Activated gamma-delta T cell (primary cell): Measurements from ENCODE around the gene ANKH.
A peak's percentile ranks its signal among the peaks of the same experiment; 100 is the strongest.
"Not testable (repeated sequence)": the region's sequence is repeated elsewhere in the genome, so short reads cannot be mapped to it uniquely, and the experiment has no call there.

Source experiments
- DNase-seq: peaks from one replicate; lab custom pipeline; 2025; lab: John Stamatoyannopoulos, UW

Gene ANKH

GRCh38 chr5:14882658-14883580 is 11.3 kb upstream of the ANKH start:
- no peak for DNase-seq

DNA sequence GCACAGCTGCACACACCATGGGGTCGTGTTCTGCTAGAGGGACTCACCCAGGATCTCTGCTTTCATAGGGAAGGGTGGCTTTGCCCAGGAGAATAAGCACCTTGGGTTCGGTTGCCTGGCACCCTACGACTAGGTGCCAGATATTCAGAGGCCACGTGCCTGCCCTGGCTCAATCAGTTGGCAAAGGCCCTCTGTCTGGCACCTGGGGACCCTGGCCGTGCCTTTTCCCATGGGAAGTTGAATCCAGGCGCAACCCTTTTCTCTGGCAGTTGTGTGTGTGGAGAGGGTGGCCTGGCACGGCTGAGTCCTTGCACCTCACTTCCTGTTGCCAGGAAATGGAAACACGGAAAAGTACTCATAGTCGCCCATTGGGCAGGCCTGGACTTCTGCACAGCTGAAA is 10.2 kb upstream of the ANKH start:
- no peak for DNase-seq

DNA sequence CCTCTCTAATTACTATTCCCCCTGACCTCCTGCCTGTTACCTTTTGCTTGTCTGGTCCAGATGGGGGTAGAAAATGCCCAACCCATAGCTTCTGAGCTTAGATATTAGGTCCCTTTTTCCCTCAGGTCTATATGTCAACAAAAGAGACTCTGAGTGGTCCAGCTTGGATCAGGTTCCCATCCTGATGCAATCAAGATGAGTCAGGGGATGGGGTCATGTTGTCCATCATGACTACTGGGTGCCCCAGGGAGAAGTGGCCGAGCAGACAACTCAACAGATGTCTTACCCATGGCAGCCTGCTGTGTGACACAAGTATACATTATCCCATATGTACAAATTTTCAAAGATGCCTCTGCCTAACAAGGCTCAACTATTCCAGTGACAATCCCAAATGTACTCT is 9.1 kb upstream of the ANKH start:
- DNase-seq: no peak

GRCh38 chr5:14879937-14880589 is 8.5 kb upstream of the ANKH start:
- DNase-seq: no peak

DNA sequence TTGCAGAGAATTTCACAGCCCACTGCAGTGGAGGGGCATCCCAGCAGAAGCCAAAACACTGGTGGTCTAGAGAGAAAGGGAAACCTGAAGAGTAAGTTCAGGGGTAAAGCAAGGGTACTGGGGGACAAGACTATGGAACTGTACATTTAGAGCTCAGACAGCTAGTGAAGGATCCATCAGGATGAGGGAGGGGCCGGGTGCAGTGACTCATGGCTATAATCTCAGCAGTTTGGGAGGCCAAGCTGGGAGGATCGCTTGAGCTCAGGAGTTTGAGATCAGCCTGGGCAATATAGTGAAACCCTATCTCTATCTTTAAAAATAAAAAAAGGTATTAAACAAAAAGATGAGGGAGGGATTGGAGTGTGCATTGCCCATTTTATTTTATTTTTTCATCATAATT is 7.8 kb upstream of the ANKH start:
- no peak for DNase-seq

GRCh38 chr5:14878192-14878591 is 6.6 kb upstream of the ANKH start:
- DNase-seq: not testable (repeated sequence)

DNA sequence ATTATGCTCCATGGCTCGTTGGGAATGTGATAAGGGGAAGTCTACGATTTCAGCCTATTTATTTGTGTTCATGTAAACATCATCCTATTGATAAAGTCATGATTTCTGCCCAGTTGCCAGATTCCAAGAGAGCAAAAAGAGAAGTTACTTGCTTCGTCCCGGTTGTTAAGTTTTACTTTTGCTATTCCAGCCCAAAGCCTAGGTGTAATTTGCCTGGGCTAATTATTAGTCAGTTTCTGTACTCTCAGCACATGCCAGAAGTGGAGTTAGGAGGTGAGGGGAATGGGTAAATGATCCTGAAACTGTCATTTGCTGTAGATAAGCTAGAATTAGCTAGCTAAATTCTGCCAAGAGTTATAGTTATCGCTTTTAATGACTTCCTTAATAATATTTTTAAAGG is 4.5 kb upstream of the ANKH start:
- no peak for DNase-seq

- no peak for DNase-seq
Observed at GRCh38 chr5:14873790-14874189, 2.2 kb upstream of the ANKH start.

GRCh38 chr5:14873093-14873492 is 1.5 kb upstream of the ANKH start:
- no peak for DNase-seq

DNA sequence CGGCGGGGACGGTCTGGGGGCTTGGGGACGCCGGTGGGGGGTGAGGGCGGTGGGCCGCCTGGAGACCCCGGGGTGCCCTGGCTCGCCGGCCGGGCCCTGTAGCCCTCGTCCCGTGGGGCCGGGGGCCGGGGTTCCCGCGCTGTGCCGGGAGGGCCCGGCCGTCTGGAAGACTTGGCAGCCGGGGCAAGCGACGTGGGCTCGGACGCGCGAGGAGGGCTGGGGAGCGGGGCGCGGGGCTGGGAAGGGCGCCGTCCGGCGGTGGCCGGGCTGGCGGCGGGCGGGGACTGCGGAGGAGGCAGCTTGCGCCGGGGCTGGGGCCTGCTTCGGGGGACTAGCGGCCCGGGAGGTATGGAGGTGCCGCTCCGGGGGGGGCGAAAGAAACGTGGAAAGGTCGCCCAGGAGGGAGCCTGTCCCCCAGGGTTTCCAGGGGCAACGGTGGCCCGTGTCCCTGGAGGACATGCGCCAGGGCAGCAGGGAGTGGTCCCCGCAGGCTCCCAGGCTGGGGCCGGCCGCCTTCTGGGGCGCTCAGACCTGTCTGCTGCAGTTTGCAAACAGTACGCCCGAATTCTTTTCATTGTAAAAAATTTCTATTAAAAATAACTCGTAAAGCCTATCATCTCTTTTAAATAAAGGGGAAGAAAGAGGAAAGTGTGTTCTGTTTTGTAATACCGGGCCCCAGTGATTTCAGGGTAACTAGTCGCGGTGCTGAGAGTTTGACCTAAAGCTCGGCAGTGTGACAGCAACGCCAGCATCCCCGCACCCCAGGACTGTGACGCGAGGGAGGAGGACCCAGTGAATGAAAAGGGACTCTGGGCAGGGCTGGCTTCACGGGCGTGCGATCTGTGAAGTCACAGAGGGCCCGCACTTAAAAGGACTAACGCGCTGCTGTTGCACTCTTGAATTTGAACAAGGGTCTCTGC is 752 bp upstream of the ANKH start:
- DNase-seq: peak; percentile 36

DNA sequence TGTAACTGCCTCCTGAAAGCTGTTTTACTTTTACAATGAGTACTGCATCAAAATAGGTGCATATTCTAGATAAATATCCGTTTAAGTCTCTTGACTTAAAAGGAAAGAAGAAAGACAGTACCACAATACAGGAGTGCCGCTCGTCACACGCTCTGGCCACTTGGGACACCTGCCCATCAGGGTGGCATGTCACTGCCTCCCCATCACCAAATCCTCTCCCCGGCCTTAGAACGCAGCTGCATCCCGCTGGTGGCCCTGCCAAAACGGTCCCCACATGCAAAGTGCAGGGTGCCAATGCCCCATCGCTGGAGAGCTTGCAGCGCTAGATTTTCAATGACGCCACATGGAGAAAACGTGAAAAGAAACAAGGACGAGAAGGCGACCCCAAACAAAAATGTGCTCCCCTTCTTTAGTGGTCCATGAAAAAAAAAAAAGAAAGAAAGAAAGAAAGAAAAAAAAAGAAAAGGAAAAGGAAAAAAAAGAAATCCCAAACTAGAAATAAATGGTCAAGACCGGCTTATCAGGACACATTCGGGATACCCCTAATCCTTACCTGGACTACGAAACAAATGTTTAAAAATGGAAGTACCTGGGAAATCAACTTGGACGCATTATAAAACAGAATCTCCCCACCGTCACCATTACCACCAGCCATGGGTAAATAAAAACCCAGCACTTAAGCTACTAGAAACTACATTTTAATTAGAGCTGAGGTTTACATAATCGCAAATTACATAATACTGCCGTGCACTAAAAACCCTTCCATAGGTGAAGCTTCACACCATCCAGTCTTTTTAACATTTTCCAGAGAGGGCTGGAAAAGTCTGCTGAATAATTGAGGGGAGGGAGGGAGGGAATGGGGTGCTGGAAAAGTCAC is 1.0 kb downstream of the ANKH start:
- no peak for DNase-seq

DNA sequence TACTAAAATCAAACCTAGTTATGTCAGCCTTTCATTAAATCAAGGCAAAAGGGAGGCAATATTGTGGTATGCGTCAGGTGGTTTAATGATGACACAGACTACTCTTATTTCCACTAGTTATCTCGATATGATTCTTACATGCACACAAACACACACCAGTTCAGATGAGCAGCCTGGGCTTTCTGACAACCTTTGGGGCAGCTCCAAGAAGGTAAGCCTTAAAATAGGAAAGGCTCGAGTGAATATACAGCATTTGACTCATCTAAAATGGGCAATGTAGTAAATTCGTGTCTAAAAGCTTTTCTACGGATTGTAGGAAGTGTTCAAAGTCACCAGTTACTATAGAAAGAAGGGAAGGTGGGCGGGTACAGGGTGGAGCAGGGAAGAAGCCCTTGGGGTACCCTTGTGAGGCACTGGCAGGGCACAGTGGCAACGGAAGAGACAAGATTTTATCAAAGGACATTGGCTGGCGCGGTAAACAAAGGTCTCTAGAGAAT is 1.9 kb downstream of the ANKH start:
- DNase-seq: no peak

- DNase-seq: no peak
Observed at GRCh38 chr5:14869233-14869632, 2.3 kb downstream of the ANKH start.

- DNase-seq: no peak
Observed at GRCh38 chr5:14868771-14869170, 2.8 kb downstream of the ANKH start.

GRCh38 chr5:14864181-14864812 is 7.3 kb downstream of the ANKH start:
- DNase-seq: no peak

DNA sequence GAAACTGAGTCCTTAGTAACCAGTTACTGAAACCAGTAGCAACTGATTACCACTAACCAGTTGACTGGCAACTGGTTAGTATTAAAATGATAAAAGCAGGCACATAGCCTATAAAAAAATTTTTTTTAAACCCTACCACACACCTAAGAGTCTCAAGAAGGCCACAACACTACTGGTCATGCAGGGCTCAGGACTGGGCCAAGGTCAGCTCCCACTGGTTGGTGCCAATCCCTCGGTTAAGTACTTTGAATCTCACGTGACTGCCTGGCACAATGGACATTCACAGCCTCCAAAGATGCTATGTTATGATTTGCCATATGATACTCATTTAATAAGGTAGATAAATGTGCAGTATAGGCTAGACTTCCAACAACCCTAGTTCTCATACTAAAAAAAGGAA is 8.5 kb downstream of the ANKH start:
- DNase-seq: no peak

GRCh38 chr5:14861123-14861765 is 10.3 kb downstream of the ANKH start:
- DNase-seq: no peak

GRCh38 chr5:14859980-14860379 is 11.6 kb downstream of the ANKH start:
- DNase-seq: no peak

DNA sequence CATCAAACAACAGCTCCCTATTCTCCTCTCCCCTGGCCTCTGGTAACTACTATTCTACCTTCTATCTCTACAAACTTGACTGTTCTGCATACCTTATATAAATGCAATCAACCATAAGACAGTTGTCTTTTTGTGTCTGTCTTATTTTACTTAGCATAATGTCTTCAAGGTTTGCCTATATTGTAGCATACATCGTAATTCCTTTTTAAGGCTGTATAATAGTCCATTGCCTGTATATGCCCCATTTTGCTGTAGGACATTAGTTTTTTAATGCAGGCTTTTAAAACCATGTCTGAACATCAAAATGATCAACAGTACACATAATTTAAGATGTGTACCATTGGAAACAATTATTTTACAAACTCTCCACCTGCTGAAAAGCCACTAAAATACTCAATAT is 12.4 kb downstream of the ANKH start:
- no peak for DNase-seq

- DNase-seq: no peak
Observed at GRCh38 chr5:14855366-14855765, 16.2 kb downstream of the ANKH start.
